Endothelial cell of umbilical vein (primary cell): ENCODE measurements around the gene FBXW11.

Experiments
- CTCF ChIP-seq, 2 donors: IDR thresholded peaks; 1 replicate in 1 of 2; 2 replicates in 1 of 2; pipeline ENCODE4 v1.5.1; 2011; ENCODE audit warnings: low read length in 2 of 2, mild to moderate bottlenecking in 2 of 2, moderate library complexity in 2 of 2, control low read depth in 1 of 2, inconsistent platforms in 1 of 2, low read depth in 1 of 2; ENCODE audit not compliant: insufficient read depth in 1 of 2; ENCODE audit errors: extremely low read depth in 1 of 2
- FOS ChIP-seq: IDR thresholded peaks from 2 replicates; pipeline ENCODE4 v1.6.1; 2011; ENCODE audit warnings: mild to moderate bottlenecking, low read length, moderate library complexity, borderline replicate concordance; ENCODE audit not compliant: insufficient read depth
- MYC ChIP-seq: IDR thresholded peaks from one replicate; pipeline ENCODE4 v1.6.1; 2011; ENCODE audit warnings: mild to moderate bottlenecking, low read depth, low read length
- POLR2A ChIP-seq: IDR thresholded peaks from 2 replicates; pipeline ENCODE4 v1.6.1; 2012; ENCODE audit warnings: low read depth, mild to moderate bottlenecking, control low read depth, low read length

- no peak for TF ChIP-seq MYC
- no peak for TF ChIP-seq CTCF (IDR thresholded peaks at IDR 0.05; ENCODE audit: extremely low read depth in 1 of 2, insufficient read depth in 1 of 2, low read depth in 1 of 2, low read length in 2 of 2)
- TF ChIP-seq FOS = no peak
- no peak for TF ChIP-seq POLR2A
Measured at GRCh38 chr5:171816666-171817065, 189.8 kb downstream of the FBXW11 start.
